ENCODE measurements around the gene CCBE1.

DNA sequence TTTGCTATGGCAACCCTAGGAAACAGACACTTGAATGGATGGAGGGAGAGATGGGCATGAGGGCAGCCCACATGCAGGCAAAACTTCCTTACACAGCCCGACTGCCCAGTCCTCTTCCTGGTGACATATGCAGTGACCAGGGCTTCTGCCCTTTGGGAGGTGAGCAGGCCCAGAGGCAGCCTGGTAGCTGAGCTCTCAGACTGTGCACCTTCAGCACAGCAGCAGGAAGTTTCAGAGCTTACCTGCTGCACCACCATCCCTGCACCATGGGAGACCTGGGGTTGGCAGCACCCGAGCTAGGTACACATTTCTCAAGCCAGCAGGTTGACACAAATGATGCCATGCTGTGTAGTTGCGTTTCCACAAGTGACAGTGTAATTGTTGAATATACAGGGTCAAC, 240.6 kb downstream of the CCBE1 start:
- TF ChIP-seq, protein P1, sequence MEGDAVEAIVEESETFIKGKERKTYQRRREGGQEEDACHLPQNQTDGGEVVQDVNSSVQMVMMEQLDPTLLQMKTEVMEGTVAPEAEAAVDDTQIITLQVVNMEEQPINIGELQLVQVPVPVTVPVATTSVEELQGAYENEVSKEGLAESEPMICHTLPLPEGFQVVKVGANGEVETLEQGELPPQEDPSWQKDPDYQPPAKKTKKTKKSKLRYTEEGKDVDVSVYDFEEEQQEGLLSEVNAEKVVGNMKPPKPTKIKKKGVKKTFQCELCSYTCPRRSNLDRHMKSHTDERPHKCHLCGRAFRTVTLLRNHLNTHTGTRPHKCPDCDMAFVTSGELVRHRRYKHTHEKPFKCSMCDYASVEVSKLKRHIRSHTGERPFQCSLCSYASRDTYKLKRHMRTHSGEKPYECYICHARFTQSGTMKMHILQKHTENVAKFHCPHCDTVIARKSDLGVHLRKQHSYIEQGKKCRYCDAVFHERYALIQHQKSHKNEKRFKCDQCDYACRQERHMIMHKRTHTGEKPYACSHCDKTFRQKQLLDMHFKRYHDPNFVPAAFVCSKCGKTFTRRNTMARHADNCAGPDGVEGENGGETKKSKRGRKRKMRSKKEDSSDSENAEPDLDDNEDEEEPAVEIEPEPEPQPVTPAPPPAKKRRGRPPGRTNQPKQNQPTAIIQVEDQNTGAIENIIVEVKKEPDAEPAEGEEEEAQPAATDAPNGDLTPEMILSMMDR (IDR thresholded peaks at IDR 0.05), result no peak
- TF ChIP-seq POLR2A (IDR thresholded peaks at IDR 0.05), result no peak

All from adrenal gland (tissue), 5 donors.